HG02884 (cell line): ENCODE data around the gene DDHD1.

ENCODE experiments used
- ATAC-seq: cut with Tn5 transposase; IDR thresholded peaks from one replicate; pipeline ENCODE4 v1.9.1; 2021; ENCODE audit warnings: mild to moderate bottlenecking, moderate library complexity; ENCODE audit not compliant: unreplicated experiment

Gene DDHD1

GRCh38 chr14:53001787-53002378 lies 151.2 kb downstream of the DDHD1 start:
- ATAC-seq, result no peak

GRCh38 chr14:52998376-52999015 lies 154.6 kb downstream of the DDHD1 start:
- ATAC-seq, result no peak

- ATAC-seq, result no peak
These were observed 156.6 kb downstream of the DDHD1 start for GRCh38 chr14:52996493-52996892.

GRCh38 chr14:52995998-52996397 lies 157.1 kb downstream of the DDHD1 start:
- ATAC-seq, result no peak

- no peak for ATAC-seq
These were observed 160.8 kb downstream of the DDHD1 start for GRCh38 chr14:52992236-52992870.

- ATAC-seq, result no peak
These were observed 165.0 kb downstream of the DDHD1 start for GRCh38 chr14:52988139-52988538.

GRCh38 chr14:52987514-52987913 lies 165.6 kb downstream of the DDHD1 start:
- no peak for ATAC-seq

- ATAC-seq, result no peak
These were observed 166.1 kb downstream of the DDHD1 start for GRCh38 chr14:52987042-52987441.
